ENCODE data around the gene UBE2S.

UBE2S gene

DNA sequence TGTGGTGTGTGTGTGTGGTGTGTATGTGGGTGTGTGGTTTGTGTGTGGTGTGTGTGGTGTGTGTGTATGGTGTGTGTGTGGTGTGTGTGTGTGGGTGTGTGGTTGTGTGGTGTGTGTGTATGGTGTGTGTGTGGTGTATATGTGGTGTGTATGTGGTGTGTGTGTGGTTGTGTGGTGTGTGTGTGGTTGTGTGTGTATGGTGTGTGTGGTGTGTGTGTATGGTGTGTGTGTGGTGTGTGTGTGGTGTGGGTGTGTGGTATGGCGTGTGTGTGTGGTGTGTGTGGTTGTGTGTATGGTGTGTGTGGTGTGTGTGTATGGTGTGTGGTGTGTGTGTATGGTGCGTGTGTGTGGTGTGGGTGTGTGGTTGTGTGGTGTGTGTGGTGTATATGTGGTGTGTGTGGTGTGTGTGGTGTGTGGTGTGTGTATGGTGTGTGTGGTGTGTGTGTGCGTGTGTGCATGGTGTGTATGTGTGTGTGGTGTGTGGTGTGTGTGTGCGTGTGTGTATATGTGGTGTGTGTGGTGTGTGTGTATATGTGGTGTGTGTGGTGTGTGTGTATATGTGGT, 26.9 kb upstream of the UBE2S start:
- POLR2A ChIA-PET = no interaction called here
- TF ChIP-seq, protein P1, sequence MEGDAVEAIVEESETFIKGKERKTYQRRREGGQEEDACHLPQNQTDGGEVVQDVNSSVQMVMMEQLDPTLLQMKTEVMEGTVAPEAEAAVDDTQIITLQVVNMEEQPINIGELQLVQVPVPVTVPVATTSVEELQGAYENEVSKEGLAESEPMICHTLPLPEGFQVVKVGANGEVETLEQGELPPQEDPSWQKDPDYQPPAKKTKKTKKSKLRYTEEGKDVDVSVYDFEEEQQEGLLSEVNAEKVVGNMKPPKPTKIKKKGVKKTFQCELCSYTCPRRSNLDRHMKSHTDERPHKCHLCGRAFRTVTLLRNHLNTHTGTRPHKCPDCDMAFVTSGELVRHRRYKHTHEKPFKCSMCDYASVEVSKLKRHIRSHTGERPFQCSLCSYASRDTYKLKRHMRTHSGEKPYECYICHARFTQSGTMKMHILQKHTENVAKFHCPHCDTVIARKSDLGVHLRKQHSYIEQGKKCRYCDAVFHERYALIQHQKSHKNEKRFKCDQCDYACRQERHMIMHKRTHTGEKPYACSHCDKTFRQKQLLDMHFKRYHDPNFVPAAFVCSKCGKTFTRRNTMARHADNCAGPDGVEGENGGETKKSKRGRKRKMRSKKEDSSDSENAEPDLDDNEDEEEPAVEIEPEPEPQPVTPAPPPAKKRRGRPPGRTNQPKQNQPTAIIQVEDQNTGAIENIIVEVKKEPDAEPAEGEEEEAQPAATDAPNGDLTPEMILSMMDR (IDR thresholded peaks at IDR 0.05; ENCODE audit: insufficient read depth, low read length, missing control alignments) = no peak
- CTCF ChIA-PET = no interaction called here
- no peak overlapping the region for H3K4me3 ChIP-seq (ENCODE audit: low read depth, low read length)
- no peak for DNase-seq (ENCODE audit: low read depth, low spot score)

DNA sequence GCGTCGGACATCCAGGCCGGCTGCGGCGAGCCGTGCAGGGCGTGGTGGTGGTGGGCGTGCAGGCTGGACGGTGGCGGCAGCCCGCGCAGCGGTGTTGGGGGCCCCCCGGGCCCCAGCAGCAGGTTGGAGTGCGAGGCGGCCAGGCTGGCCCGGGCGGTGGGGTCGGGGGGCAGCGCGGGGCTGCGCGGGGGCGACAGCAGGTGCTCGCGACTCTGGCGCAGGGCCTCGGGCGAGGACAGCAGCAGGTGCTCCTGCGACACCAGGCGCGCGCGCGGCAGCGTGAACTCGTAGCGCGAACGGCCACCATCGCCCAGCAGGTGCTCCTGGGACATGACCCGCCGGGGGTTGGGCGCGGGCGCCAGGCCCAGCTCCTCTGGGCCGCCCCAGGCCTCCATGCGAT, 25.7 kb upstream of the UBE2S start:
- TF ChIP-seq, protein P1 (IDR thresholded peaks at IDR 0.05; ENCODE audit: insufficient read depth, low read length, missing control alignments) = no peak
- no peak for DNase-seq (ENCODE audit: low read depth, low spot score)
- H3K4me3 ChIP-seq (ENCODE audit: low read depth, low read length) = no peak overlapping the region
- ChIA-PET CTCF (no interaction called here), POLR2A (no interaction called here)

DNA sequence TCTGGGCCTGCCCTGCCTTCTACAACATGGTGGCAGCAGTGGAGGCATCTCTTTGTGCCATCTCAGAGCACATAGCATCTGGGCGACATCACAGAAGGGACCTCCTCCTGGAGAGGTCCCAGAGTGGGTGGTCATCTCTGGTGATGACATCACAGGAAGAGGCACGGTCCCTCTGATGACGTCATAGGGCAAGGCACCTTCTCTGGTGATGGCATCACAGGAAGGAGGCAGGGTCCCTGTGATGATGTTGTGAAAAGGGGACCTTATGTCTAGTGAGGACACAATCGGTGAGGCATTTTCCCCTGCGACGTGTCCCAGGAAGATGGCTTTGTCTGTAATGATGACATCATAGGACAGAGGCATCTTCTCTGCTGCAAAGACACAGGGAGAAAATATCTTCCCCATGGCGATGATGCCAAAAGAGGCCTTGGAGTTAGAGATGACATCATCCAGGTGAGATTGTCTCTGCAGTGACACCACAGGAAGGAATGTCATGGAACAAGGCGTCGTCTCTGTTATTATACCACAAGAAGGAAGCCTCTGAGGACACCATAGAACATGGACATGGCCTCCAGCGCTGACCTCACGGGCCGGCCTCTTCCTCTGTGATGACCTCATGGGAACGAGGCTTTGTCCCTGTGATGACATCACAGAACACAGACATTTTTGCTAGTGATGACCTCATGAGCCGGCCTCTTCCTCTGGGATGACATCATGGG, 24.8 kb upstream of the UBE2S start:
- ChIA-PET CTCF (no interaction called here), POLR2A (no interaction called here)
- DNase-seq (ENCODE audit: low read depth, low spot score) = no peak
- no peak overlapping the region for H3K4me3 ChIP-seq (ENCODE audit: low read depth, low read length)
- TF ChIP-seq, protein P1 (IDR thresholded peaks at IDR 0.05; ENCODE audit: insufficient read depth, low read length, missing control alignments) = no peak

DNA sequence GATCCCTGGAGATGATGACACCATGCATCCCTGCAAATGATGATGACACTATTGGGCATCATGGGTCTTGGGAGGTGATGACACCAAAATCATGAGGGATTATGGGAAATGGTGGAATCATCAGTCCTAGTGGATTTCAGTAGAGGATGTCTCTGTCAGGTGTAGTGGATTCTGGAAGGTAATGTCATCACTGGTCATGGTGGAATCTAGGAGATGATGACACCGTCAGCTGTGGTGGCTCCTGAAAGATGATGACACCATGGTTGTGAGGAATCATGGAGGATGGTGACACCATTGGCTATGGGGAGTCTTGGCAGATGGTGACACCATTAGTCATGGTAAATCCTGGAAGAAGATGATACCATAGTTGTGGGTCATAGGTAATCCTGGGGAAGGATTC, 23.6 kb upstream of the UBE2S start:
- no peak overlapping the region for H3K4me3 ChIP-seq (ENCODE audit: low read depth, low read length)
- TF ChIP-seq, protein P1 (IDR thresholded peaks at IDR 0.05; ENCODE audit: insufficient read depth, low read length, missing control alignments) = no peak
- DNase-seq (ENCODE audit: low read depth, low spot score) = no peak
- ChIA-PET CTCF (no interaction called here), POLR2A (no interaction called here)

DNA sequence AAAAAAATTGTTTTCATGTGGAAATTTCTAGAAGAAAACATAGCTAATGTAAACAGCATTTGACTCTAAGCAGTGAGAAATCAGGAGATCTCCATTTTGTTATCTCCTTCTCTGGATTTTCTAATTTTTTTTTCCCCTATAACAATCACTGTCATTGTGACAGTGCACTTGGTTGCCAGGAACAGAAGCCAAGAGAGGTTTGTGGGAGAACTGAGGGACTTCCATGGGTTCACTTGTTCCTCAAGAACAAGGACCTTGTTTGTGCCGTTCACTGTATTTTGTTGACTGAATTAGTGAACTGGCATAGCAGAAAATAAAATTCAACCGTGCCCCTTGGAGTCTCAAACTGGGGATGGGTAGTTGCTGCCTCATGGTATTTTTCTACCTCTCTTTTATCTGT, 18.5 kb upstream of the UBE2S start:
- TF ChIP-seq, protein P1 (IDR thresholded peaks at IDR 0.05; ENCODE audit: insufficient read depth, low read length, missing control alignments) = no peak
- no peak overlapping the region for H3K4me3 ChIP-seq (ENCODE audit: low read depth, low read length)
- DNase-seq (ENCODE audit: low read depth, low spot score) = no peak
- CTCF ChIA-PET = interaction anchor here (1.1 to 4.2 kb wide), 3 partner anchors 8 to 78 kb away, joined by 3 to 21 read pairs (median 5); no protein-coding TSS in a partner anchor
- POLR2A ChIA-PET = no interaction called here

DNA sequence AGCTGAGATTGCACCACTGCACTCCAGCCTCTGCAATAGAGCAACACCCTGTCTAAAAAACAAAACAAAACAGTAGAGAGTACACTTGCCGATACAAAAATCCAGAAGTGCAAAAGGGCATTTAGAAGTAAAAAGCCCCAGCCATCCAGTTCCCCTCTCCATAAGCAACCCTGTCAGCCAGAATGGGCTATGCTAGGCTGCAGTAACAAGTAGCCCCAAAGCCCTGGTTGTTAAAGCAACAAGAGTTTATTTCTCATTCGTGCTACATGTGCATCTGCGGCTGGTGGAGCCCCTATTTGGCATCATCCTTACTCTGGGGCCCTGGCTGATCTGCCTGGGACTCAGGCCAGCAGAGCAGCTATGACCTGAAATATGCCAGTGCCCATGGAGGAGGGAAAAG, 16.9 kb upstream of the UBE2S start:
- TF ChIP-seq, protein P1 (IDR thresholded peaks at IDR 0.05; ENCODE audit: insufficient read depth, low read length, missing control alignments) = no peak
- no peak overlapping the region for H3K4me3 ChIP-seq (ENCODE audit: low read depth, low read length)
- DNase-seq (ENCODE audit: low read depth, low spot score) = no peak
- ChIA-PET POLR2A (no interaction called here), CTCF (interaction anchor here (0.6 to 2.2 kb wide), 6 partner anchors 43 to 283 kb away, joined by 3 to 7 read pairs (median 3); no protein-coding TSS in a partner anchor)

Data from AG04449 (cell line).